LNCaP clone FGC (cell line): ENCODE results near the gene ITPR2.
"Not testable (repeated sequence)": the region's sequence is repeated elsewhere in the genome, so short reads cannot be mapped to it uniquely, and the experiment has no call there.

Source experiments
- DNase-seq: peaks from one replicate; pipeline ENCODE4 v3.0.0-alpha.2; 2011; ENCODE audit warnings: low read depth
- H3K4me3 ChIP-seq: 2 replicates; pipeline ENCODE4 v1.5.1; 2011; ENCODE audit warnings: mild to moderate bottlenecking, low read depth, low read length, control low read depth
- CTCF ChIP-seq: IDR thresholded peaks from 2 replicates; pipeline ENCODE4 v1.5.1; 2012; ENCODE audit warnings: mild to moderate bottlenecking; ENCODE audit not compliant: control insufficient read depth, insufficient read depth; ENCODE audit errors: extremely low read depth

ITPR2 gene

GRCh38 chr12:26519462-26519861 lies 313.5 kb downstream of the ITPR2 start:
- no peak for TF ChIP-seq CTCF
- H3K4me3 ChIP-seq: no peak overlapping the region
- DNase-seq: no peak

- peak; percentile 49 for DNase-seq
- not testable (repeated sequence) for H3K4me3 ChIP-seq
Observed at GRCh38 chr12:26517320-26517719, 315.7 kb downstream of the ITPR2 start.

DNA sequence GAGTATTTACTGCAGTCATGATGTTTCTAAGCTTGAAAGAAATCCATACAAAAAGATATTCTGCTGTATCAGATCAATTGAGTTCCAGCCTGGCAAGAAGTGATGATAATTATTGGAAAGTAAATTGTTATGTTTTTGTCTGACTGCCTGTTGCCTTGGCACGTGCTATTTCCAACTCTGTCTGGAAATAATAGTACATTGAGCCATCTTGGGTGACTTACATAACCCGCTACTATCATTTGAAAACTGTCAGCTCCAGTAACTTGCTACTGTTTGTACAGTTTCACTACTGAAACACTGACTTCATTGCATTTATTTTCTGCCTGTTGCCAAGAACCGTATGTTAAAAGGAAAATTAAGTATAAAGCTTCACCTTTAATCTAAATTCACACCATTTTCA lies 318.6 kb downstream of the ITPR2 start:
- no peak for DNase-seq
- no peak for TF ChIP-seq CTCF
- no peak overlapping the region for H3K4me3 ChIP-seq

DNA sequence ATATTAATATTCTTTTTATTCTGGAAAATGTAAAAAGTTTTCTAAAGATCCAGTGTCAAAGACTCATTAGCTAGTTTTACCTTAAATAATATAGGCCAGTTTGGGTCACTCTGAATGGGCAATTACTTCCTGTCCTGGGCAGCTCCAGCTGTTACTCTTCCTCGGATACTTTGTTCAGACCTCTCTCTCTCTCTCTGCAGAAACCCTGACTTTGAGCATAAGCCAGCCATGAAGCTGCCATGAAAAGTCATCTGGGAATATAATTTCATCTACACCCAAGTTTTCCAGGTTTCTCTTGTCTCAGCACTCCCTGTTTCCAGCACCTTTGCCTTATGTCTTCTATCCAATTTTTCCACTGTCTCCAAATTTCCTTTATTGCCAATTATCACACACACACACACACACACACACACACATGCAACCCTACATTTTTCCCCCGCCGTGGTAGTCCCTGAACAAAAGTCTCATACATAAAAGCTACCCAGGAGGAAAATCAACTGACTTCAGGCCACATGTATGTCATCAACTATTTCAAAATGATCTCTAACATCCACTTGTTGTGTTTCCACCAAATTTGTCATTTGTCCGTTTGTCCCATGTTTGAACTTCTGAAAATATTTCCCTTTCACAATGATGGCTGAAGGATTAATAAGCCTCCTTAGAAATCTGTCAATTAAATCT lies 319.5 kb downstream of the ITPR2 start:
- H3K4me3 ChIP-seq: no peak overlapping the region
- TF ChIP-seq CTCF: no peak
- DNase-seq: no peak

DNA sequence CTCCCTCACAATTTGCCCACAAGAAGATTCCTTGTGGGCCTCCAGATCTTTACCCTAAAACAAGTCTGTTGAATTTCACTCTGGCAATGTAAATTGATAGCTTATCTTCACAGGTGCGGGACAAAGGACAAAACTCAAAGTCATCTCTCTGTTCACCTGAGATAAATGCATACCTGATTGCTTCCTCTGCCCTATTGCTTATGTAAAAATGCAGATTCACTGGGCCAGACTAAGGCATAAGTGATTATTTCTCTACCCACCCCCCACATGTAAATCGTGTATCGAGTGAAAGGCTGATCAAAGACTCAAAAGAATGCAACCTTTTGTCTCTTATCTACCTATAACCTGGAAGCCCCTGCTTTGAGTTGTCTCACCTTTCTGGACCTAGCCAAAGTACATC lies 320.8 kb downstream of the ITPR2 start:
- TF ChIP-seq CTCF: no peak
- DNase-seq: no peak
- no peak overlapping the region for H3K4me3 ChIP-seq

GRCh38 chr12:26510354-26510674 lies 322.7 kb downstream of the ITPR2 start:
- no peak overlapping the region for H3K4me3 ChIP-seq
- TF ChIP-seq CTCF: no peak
- DNase-seq: no peak

GRCh38 chr12:26507613-26508012 lies 325.4 kb downstream of the ITPR2 start:
- H3K4me3 ChIP-seq: no peak overlapping the region
- TF ChIP-seq CTCF: no peak
- no peak for DNase-seq
